Mesothelial cell of epicardium (in vitro differentiated cells): ENCODE data around the gene NEUROD4. TPM values are rescaled to one million over a fixed set of nuclear protein-coding genes. Genes with fewer than 3 reads are reported as not detected.

Experiments used
- DNase-seq, 2 experiments: peaks; one replicate each; pipeline ENCODE4 v3.0.0; 2021; ENCODE audit warnings: low spot score in 2 of 2; ENCODE audit not compliant: unreplicated experiment in 2 of 2
- H3K27ac Mint-ChIP-seq: 2 replicates; pipeline ENCODE4 v1.8.0; 2021; ENCODE audit warnings: mixed read lengths
- H3K27me3 Mint-ChIP-seq: 2 replicates; pipeline ENCODE4 v1.8.0; 2021; ENCODE audit warnings: low read depth, mixed read lengths
- H3K36me3 Mint-ChIP-seq: 2 replicates; pipeline ENCODE4 v1.8.0; 2021; ENCODE audit warnings: mixed read lengths
- H3K4me1 Mint-ChIP-seq: 2 replicates; pipeline ENCODE4 v1.8.0; 2021; ENCODE audit warnings: mixed read lengths
- H3K4me3 Mint-ChIP-seq: 2 replicates; pipeline ENCODE4 v1.8.0; 2021; ENCODE audit warnings: mild to moderate bottlenecking, moderate library complexity, mixed read lengths
- H3K9me3 Mint-ChIP-seq: 2 replicates; pipeline ENCODE4 v1.8.0; 2021; ENCODE audit warnings: mixed read lengths
- total RNA-seq: library from RNA; stranded (reverse); gene quantifications from 3 replicates; pipeline ENCODE4 v1.2.1, GENCODE V29; 2021
- TF ChIP-seq, protein P1 (sequence below): fragments of 200-600 bp; sonication (generic); IDR thresholded peaks from one replicate; pipeline ENCODE4 v1.5.0; 2021; ENCODE audit warnings: antibody characterized with exemption; ENCODE audit not compliant: unreplicated experiment

Gene NEUROD4
- total RNA-seq, 1 donor from 2014 or later, result not detected

DNA sequence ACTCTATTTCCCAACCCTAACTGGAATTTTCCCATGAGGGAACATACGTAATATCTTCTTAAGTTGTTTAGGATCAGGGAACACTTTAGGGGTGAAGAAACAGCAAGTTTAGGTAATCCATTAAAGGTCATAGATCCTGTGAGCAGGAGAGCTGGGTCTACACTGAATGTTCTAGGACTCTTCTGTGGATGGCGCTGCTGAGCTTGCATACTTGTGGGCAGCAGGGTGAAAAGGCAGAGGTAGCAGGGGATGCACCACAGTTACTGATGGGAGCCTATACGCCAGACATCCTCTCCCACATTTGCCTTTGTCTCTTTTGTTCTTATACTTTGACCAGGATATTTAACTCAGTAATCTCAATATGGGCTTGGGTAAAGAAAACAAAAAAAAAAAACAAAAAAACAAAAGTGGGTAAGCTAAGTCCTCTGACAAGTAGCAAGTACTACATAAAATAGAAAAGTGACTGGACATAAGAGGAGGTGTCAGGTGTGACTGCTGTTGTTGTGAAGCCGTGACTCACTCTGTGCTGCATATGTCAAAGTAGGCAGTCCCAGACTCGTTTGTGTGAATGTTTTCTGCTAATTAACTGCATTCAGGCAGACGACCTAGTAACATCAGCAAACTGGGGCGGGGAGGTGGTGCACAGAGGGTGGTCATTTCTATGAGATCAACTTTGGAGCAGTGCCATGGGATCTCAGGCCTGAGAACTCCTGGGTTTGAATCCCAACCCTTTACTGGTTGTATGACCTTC lies 31.6 kb downstream of the NEUROD4 start:
- no peaks in the 10 kb centered on the region for H3K9me3 Mint-ChIP-seq
- no peak overlapping the region for H3K27ac Mint-ChIP-seq
- peaks cover 10% of the 10 kb centered on the region for H3K27me3 Mint-ChIP-seq
- no peak overlapping the region for H3K4me3 Mint-ChIP-seq
- H3K36me3 Mint-ChIP-seq, result no peaks in the 10 kb centered on the region
- TF ChIP-seq, protein P1, sequence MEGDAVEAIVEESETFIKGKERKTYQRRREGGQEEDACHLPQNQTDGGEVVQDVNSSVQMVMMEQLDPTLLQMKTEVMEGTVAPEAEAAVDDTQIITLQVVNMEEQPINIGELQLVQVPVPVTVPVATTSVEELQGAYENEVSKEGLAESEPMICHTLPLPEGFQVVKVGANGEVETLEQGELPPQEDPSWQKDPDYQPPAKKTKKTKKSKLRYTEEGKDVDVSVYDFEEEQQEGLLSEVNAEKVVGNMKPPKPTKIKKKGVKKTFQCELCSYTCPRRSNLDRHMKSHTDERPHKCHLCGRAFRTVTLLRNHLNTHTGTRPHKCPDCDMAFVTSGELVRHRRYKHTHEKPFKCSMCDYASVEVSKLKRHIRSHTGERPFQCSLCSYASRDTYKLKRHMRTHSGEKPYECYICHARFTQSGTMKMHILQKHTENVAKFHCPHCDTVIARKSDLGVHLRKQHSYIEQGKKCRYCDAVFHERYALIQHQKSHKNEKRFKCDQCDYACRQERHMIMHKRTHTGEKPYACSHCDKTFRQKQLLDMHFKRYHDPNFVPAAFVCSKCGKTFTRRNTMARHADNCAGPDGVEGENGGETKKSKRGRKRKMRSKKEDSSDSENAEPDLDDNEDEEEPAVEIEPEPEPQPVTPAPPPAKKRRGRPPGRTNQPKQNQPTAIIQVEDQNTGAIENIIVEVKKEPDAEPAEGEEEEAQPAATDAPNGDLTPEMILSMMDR, result no peak
- no peaks in the 10 kb centered on the region for H3K4me1 Mint-ChIP-seq
- DNase-seq, result no peak

DNA sequence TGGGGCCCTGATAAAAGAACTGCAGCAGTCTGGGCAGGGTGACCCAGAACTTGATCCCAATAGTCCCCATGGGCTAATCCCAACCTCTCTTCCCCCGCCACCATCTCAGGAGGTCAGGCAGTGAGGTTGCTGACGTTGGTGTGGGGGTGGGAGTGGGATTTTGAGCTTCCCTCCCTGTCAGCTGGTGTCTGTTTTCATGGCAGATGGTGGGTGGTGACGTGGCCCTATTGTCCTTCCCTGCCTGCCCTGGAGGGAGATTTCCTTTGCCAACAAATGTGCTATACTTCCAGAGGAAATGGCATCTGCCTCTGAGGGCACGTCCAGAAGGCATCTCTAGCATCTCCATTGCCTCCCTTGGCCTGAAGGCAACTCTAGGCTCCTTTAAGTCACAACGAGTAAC lies 37.7 kb downstream of the NEUROD4 start:
- H3K27me3 Mint-ChIP-seq, result peaks cover 14% of the 10 kb centered on the region
- H3K36me3 Mint-ChIP-seq, result no peaks in the 10 kb centered on the region
- no peaks in the 10 kb centered on the region for H3K9me3 Mint-ChIP-seq
- H3K27ac Mint-ChIP-seq, result no peak overlapping the region
- TF ChIP-seq, protein P1, result no peak
- no peak for DNase-seq
- peaks cover 3% of the 10 kb centered on the region for H3K4me1 Mint-ChIP-seq
- H3K4me3 Mint-ChIP-seq, result no peak overlapping the region

DNA sequence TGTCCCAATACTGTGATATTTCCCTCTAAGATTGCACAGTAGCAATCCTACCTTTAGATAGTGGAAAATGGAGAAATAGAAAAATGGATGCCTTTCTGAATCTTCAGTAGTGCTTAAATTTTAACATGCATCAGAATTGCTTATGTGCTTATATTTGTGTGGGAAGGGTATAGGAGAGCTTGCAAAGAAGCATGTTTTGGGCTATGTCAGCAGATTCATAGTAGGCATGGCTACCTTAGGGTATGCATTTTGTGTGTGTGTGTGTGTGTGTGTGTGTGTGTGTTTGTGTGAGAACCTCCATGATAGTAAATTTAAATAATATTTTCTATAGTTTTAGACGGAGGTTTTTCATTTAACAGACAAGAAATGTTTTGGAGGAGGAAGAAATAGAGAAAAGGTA lies 38.3 kb downstream of the NEUROD4 start:
- no peaks in the 10 kb centered on the region for H3K9me3 Mint-ChIP-seq
- TF ChIP-seq, protein P1, result no peak
- H3K36me3 Mint-ChIP-seq, result no peaks in the 10 kb centered on the region
- no peak overlapping the region for H3K27ac Mint-ChIP-seq
- H3K4me3 Mint-ChIP-seq, result no peak overlapping the region
- H3K27me3 Mint-ChIP-seq, result peaks cover 17% of the 10 kb centered on the region
- peaks cover 3% of the 10 kb centered on the region for H3K4me1 Mint-ChIP-seq
- no peak for DNase-seq

DNA sequence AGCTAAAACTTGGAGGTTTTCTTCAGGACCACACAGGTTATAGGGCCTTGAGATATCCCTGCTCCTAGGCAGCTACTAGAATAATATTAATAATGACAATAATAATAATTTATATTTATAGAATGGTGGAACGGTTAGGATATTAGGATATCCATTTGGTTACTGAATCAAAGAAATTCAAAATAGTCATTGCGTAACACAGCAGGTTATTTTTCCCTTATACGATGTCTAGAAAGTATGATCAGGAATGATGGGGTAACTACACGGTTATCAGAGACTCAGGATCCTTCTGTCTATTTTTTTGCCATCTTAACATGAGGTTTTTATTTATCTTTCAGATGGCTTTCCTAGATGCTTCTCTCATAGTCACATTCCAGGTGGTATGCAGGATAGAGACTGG lies 39.0 kb downstream of the NEUROD4 start:
- Mint-ChIP-seq H3K27ac (no peak overlapping the region), H3K27me3 (peaks cover 17% of the 10 kb centered on the region), H3K9me3 (no peaks in the 10 kb centered on the region), H3K4me1 (peaks cover 3% of the 10 kb centered on the region), H3K36me3 (no peaks in the 10 kb centered on the region), H3K4me3 (no peak overlapping the region)
- TF ChIP-seq, protein P1, result no peak
- no peak for DNase-seq

DNA sequence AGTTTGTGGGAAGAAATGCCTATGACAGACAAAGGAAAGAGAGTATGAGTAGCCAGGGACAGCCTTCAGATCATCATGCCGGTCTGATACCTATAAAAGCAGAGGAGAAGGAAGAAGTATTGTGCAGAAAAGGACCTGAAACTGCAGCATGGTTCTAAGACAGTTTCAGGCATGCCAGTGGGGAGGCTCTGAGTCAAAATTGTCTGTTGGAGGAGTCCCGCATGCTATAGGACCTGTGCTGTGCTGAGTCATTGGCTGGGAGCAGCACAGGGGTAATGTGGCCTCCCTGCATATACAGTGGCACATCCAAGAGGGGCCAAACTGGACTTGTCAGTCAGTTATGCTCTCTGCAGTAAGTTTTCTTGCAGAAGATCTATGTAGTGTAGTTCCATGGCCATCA lies 40.7 kb downstream of the NEUROD4 start:
- no peak overlapping the region for H3K27ac Mint-ChIP-seq

More for the DNA sequence above, 40.7 kb downstream of the NEUROD4 start:
- H3K27me3 Mint-ChIP-seq, result peaks cover 29% of the 10 kb centered on the region
- H3K4me1 Mint-ChIP-seq, result peaks cover 3% of the 10 kb centered on the region
- TF ChIP-seq, protein P1, result no peak
- H3K36me3 Mint-ChIP-seq, result no peaks in the 10 kb centered on the region
- no peak overlapping the region for H3K4me3 Mint-ChIP-seq
- H3K9me3 Mint-ChIP-seq, result no peaks in the 10 kb centered on the region
- DNase-seq, result no peak
